ENCODE results near the gene PSMA7.
A peak's percentile ranks its signal among the peaks of the same experiment; 100 is the strongest.

Gene PSMA7

DNA sequence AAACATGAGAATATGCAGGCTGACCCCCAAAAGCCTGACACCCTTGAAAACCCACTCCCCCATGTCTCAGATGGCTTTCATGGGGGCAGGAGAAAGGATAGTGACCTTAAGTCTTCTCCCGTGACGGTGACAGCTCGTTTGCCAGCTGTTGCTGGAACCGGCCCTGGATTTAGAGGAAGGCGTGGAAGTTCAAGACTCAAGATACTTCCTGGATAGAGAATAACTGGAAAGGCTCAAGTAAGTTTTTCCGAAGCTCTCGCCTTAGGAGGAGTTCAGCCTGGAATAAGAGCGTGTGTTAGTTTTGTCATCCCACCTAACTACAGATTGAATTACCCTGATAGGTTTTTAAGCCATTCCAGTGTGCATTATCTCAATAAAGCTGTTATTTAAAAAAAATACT lies 28.1 kb upstream of the PSMA7 start:
- no peak for DNase-seq (ENCODE audit: low spot score)

DNA sequence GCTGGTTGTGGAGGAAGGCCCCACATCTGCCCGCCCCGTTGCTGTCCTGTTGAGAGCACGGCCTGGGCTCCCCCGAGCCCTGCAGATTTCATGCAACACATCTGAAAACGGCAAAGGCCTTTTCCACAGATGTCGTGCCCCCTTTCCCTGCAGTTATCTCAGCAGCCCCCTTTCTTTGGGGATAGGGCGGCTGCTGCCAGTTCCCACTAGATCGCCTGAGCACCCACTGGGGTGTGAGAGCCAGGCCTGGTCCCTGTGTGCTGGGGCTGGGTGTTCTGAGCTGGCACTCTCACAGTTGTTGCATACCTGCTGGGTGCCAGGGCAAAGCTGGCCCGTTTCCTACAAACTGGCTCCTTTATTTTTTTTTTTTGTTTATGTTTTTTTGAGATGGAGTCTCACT lies 27.3 kb upstream of the PSMA7 start:
- DNase-seq (ENCODE audit: low spot score): no peak

DNA sequence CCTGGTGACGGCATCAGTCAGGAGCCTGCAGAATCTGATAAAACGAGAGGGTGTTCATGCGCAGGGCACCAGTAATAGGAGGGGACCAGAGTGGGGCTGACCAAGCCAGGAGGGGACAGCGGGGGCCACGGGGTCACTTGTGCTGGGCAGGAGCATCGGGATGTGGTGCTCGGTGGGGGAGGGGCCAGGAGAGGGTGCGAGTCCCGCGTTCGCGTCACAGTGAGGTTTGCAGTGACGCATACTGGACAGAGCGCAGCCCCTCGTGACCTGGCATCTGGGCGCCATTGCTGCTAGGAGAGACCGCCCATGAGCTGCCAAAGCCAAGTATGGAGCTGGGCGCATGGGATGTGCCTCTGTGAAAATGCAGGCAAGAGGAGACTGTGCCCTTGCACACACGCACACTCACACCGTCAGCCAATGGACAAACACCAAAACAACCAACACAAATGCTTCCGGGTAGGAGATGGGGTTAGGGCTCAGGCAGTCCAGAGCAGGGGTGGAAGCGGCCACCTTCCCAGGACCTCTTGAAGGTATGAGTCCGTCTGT lies 25.8 kb upstream of the PSMA7 start:
- no peak for DNase-seq (ENCODE audit: low spot score)

DNA sequence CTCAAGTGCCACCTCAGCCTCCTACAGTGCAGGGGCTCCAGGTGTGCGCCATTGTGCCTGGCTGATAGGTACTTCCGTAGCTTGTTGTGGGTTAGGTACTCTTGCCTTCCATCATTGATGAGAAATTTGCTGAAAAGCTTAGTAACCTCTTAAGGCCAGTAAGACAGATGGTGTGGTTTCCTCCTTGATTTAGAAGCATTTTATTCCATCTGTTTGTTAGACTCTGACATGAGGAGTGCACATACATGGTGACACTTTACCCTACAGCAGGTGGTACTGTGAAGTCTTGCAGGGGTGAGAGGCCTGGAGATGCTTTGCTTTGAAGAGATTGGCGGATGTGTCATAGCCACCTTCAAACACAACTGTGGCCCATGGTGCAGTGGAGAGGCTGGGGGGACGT lies 24.9 kb upstream of the PSMA7 start:
- no peak for DNase-seq (ENCODE audit: low spot score)

DNA sequence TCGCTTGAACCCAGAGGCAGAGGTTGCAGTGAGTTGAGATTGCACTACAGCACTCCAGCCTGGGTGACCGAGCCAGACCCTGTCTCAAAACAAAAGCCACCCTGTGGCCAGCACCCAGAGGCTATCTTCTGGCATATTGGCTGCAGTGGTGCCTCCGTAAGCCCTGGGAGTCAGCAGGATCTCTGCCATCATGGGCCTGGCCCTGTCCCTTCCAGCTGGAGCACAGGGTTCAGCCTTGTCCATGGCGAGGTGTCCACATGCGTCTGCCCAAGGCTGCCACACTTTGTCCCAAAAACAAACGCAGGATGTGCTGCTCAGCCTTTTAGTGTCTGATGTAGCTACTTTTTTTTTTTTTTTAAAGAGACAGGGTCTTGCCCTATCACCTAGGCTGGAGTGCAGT lies 24.3 kb upstream of the PSMA7 start:
- DNase-seq (ENCODE audit: low spot score): no peak

DNA sequence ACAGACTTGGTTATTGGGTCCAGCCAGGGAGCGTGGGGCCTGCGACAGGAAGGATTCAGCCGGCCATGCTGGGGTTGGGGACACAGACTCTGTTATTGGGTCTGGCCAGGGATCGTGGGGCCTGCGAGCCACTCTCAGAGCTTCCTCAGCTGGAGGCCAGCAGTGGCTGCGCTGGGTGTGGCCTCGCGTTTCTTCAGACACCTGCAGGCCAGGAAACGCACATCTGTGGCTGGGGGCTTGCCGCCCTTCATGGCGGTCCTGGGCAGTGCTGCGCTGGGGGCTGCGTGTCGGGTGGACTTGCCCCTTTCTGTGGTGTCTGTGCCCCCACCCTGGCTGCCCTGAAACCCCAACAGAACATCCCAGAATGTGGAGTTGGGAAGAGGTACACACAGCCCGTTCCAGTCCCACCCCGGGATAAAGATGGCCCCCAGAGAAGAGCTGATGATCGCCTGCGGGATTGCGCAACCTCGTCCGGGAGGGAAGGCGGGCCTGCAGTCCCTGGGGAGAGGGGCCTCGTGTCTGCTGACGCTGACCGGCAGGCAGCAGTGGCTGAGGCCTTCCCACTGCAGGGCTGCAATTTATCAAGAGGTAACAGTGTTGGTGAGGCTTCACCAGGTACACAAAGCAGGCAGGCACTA lies 22.7 kb upstream of the PSMA7 start:
- DNase-seq (ENCODE audit: low spot score): no peak

DNA sequence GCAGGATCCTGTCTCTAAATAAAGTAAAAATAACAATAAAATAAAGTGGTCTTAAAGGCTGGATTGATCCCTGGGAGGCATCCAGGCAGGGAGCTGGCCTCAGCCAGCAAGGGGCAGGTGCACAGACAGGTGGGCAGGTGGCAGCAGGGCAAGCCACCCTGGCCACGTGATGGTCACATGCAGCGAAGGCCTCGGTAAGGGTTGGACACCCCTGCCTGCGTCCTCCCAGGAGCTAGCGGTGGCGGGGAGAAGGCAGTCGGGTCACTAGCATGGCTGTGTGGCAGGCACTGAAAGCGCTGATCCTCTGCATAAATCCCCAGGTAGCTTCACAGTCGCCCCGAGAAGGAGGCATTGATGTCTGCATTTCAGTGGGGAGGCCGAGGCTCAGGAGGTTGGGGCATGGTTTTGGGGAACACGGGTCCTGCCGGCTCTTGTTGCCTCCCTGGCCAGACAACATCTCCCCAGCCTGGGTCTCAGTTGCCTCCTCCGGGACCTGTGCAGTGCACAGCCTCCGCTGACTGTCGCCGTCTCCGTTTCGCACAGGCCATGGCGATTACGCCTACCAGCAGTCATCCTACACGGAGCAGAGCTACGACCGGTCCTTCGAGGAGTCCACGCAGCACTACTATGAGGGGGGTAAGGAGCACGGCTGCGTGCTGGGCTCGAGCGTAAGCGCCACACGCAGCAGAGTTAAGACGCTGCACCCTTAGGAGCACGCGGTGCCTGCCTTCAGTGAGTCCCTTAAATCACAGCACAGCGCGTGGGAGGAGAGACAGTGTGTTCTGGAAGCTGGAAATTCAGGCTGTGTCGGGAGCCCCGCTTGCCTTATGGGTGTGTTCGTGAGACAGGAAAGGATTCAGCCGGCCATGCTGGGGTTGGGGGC lies 21.9 kb upstream of the PSMA7 start:
- DNase-seq (ENCODE audit: low spot score): no peak

DNA sequence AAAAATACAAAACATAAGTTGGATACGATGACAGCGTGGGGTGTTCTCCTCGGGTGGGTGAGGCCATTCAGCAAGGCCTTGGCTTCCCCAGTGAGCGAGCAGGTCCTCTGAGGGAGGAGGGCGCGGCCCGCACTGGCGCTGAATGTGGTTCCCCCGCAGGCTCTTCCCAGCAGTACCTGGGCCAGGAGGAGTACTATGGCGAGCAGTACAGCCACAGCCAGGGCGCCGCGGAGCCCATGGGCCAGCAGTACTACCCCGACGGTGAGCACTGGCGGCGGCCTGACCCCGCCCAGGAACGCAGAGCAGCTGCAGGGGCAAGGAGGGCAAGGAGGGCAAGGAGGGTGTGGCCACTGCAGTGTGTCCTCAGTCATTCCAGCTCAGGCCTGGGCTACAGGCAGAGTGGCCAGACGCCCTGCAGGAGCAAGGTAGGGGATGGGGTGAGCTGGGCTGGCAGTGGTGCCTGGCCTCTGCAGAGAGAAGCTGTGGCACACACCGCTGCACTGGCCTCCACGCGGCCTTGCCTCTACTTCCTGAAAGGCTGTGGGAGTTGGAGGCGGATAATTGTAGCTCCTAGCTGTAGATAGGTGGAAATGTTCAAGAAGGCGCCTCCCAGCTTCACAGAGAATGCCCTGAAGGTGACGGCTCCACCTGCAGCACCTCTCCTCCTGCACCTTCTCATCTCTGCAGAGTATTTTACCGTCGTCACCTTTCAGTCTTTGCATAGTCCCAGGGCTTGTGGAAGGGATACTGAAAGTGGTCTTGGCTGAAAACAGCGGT lies 21.0 kb upstream of the PSMA7 start:
- DNase-seq (ENCODE audit: low spot score): no peak

DNA sequence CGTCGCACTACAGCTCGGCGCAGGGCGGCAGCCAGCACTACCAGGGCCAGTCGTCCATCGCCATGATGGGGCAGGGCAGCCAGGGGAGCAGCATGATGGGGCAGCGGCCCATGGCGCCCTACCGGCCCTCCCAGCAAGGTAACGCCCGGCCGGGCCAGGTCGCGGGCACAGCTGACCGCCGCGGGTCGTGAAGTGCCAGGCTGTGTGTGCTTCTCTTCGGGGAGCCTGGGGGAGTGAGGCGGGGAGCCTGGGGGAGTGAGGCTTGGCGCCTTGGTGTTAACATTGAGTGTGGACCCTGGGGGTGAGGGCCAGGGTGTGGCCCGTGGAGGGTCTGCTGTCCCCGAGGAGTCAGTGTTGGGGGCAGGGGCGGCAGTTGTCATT lies 20.3 kb upstream of the PSMA7 start:
- DNase-seq (ENCODE audit: low spot score): no peak

DNA sequence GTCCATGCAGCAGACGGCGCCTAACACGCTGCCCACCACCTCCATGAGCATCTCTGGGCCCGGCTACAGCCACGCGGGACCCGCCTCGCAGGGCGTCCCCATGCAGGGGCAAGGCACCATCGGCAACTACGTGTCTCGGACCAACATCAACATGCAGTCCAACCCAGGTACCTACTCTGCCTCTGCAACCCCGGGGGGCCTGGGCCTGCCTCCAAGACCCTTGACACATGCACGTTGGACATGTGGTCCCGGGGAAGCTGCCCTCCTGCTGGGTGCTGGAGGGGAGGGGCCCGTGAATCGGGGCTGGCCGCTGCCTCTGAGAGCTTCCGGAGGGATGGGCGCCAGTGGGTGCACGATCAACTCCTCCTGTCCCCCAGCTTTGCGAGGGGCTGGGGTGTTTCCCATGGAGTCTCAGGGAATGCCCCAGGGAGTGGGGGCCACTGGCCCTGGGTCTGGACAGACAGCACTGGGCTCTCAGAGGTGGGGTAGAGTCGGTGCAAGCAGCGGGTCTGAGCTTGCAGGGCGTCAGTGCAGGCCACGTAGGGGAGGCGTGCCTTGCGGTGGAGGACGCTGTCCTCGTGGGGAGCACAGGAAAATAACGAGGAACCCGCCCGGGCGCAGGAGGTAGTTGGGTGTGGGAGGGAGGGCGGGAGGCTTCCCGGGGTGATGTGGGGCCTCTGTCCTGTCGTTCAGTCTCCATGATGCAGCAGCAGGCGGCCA lies 19.7 kb upstream of the PSMA7 start:
- no peak for DNase-seq (ENCODE audit: low spot score)

DNA sequence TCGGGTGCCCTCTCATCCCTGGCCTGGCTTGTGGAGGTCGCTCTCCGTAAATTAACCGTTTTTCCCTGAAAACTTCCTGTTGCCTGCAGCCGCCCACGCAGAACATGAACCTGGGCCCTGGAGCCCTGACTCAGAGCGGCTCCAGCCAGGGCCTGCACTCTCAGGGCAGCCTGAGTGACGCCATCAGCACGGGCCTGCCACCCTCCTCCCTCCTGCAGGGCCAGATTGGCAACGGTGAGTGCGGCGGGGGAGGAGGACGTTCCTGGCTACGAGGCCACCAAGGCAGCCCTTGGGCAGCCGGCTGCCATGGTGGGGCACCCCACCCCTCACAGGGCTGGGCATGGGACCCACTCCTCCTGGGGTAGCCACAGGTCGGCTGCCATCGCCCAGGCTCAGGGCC lies 18.2 kb upstream of the PSMA7 start:
- DNase-seq (ENCODE audit: low spot score): no peak

DNA sequence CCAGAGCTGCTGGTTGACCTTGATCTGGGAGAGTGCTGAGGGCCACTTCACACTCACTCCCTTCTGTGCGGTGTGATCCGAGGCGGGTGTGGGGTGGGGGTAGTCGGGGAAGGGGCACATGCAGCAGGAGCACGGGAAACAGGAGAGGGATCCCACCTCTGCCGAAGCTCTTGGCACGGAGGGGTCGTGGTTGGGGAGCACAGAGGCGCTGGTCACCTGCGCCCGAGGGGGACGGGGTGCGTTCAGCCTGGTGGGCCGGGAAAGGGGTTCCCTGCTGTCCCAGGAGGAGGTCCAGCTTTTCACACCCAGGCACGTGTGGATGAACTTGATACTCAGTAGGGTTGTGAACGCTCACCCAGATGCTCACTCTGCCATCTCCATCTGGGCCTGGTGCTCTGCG lies 17.7 kb upstream of the PSMA7 start:
- DNase-seq (ENCODE audit: low spot score): no peak

DNA sequence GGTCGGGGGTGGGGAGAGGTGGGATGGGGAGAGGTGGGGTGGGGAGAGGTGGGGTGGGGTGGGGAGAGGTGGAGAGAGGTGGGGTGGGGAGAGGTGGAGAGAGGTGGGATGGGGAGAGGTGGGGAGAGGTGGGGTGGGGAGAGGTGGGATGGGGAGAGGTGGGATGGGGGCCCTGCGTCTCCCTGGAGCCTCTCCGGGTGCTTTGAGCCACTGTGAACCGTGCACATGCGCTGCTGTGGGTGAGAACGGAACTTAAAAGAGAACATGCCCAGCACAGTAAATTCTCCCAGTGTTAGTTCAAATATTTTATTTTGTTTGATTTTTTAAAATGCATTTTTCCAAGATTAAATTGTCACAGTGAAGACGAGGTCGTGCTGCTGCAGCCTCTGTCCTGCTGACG lies 17.1 kb upstream of the PSMA7 start:
- DNase-seq (ENCODE audit: low spot score): no peak

DNA sequence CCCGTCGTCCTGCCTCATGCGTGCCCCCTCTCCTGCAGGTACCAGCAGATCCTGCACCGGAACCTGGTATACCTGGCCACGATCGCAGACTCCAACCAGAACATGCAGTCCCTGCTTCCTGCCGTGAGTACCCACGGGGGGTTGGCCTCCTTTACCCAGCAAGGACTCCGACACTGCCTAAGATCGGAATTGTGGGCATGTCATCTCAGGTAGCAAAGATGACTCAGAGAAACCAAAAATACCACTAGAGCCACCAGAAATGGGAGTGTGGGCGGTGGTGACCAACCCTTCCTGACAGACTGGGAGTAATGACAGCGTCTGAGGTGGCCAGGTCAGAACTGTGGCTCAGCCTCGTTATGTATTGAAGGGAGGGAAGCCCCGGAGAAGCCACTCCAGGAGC lies 16.6 kb upstream of the PSMA7 start:
- peak; percentile 35 for DNase-seq (ENCODE audit: low spot score)

DNA sequence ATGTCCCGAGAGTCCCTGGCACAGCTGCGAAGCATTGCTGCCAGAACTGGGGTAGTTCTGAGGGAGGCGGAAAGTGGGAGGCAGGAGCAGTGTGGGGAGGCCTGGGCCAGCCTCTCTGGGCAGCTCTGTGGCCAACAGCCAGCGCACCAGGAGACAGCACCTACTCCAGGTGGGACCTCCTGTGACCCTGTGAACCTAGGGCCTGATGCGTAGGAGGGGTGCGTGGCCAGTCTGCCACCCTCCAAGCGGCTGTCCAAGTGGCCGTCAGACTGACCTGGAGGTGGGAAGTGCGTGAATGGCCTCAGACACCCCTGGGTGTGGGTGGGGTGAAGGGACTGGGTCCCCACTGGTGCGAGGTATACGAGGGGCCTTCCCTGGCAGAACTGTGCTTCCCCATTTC lies 15.9 kb upstream of the PSMA7 start:
- no peak for DNase-seq (ENCODE audit: low spot score)

DNA sequence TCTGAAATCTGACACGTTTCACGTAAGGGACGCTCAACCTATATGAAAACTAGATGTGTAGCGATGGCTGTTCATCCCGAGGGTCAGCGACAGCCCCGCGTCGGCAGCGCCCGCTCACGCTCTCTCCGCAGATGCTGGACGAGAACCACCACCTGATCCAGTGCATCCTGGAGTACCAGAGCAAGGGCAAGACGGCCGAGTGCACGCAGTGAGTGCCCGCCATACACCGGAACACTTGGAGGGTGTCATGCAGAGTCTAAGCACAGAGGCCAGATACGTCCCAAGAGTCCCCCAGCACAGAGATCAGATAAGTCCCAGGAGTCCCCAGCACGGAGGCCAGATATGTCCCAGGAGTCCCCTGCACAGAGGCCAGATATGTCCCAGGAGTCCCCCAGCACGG lies 15.3 kb upstream of the PSMA7 start:
- DNase-seq (ENCODE audit: low spot score): no peak

DNA sequence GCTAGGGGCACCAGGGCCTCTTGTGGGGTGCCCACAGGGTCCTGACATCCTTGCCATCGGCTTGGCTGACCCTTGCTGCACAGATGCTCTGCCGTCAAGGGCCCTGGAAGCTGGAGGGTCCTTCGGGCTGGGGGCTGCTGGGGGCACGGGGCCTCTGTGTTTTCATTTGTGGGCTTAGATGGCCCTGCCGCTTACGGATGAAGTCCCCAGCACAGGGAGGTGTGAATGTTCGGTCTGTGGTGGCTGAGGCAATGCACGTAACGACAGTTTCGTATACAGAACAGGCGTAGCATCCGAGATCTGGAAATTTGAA lies 14.8 kb upstream of the PSMA7 start:
- DNase-seq (ENCODE audit: low spot score): no peak

DNA sequence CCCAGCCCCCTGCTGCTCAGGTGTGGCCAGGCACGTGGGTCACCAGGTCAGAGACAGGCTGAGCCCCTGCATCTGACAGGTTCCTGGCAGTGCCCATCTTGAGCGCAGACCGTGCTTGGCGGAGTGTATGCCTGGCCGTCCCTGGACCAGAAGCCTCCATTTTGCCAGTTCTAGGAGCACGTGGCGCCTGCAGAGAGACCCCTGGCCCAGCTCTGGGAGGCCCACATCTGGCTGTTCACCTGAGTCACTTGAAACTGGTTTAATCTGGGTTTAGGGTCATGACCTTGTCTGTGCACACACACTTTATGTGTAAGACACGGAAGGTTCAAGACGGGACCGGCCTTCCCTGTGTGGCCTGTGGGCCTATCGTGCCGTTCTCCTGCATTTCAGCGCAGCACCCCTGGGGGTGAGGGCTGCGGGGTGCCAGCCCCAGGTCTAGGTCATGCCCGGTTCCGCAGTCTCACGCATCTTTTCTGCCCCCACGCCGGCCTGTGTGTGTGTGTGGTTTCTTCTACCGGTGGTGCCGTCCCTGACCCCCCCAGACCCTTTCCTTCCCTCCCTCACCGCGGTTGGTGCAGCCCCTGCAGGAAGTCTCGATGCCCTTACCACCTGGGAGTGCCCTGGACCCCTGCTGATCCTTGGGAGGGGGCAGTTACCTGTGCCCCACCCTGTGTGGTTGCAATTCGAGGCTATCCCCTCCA lies 14.3 kb upstream of the PSMA7 start:
- no peak for DNase-seq (ENCODE audit: low spot score)

DNA sequence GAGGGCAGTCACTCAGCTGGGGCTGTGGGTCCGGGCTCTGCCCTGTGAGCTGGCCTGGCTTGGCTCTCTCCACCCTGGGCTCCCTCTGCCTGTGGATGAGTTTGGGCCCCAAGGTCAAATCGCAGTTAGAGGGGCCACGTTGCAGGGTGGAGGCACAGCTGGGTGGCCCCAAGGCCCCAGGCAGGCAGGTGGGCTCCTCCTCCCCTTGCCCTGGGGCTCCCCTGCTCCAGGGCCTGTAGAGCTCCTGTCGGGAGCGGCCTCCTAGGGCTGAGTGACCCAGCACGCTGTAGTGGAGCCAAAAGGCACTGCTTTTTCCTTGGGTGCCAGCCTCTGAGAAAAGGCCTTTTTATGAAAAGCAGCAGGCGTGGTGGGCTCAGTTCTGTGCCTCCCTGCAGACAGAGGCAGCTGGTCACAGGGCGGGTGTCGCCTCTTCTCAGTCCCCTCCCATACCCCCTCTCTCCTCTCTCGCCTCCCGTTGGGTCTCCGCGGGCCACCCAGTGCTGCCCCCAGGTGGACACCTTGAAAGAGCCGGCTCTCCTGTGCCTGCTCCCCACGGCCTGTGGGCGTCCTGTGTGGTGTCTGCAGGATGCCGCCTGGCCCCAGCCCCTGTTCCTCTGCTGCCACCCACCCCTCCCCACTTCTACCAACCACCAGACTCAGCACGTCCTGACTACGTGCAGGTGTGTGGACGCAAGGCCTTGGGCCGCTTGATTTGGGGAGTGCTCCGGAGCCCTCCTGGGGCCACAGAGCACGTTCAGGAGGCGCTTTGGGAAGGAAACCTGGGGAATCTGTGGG lies 13.6 kb upstream of the PSMA7 start:
- peak; percentile 71 for DNase-seq (ENCODE audit: low spot score)

DNA sequence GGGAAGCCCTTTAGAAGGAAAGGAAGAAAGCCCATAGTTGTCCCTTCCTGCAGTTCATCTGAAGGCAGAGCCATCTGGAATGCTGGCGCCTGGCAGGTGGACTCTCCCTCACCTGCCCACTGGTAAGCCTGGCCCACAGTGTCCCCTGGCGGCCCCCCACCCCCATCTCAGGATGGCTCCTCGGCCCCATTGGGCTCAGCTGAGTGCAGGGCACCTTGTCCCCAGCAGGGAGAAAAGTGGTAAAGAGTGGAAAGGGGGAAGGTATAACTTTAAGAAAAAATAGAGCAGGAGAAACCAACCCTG lies 13.0 kb upstream of the PSMA7 start:
- DNase-seq (ENCODE audit: low spot score): no peak

Data from CD4-positive, alpha-beta T cell treated with Interleukin-2 at 100 ng/mL for 4 hours (primary cell).